ENCODE data around the gene NDST4.

The NDST4 gene

DNA sequence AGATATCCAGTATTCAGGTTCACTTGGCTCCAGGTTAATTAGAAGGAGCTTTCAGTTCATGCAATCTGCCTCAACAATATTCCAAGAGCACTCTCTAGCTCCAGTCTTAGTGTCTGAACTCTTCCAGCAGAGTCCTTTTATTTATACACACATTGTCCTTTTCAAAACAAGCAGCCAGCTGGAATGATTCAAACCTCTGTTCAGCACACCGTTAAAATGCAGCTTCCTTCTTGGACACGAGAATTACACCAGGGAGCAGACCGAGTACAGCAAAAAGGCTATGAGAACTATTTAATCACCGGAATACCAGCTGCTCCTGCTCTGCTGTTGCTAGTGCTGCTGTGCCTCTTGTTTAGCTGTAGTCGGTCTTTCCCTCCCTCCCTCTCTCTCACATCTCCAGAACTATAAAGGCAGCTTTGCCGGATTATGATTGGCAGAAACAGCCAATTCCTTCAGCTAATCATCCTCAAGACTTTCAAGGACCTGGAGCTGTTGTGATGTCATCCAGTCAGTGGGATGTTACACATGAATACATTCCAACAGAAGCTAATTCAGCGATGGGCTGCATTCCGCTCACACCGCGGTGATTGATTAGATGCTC, at the start of gene NDST4:
NDST4 (minus strand) TSS at position 115 of the 601 bp plus-strand sequence. CDS start 36,584 bp downstream, outside the sequence.
- Histone ChIP-seq H3K9ac (ENCODE audit: insufficient read length, low read depth) (no peak within 1 kb of the TSS), H3K27me3 (ENCODE audit: insufficient read depth, insufficient read length) (no peaks in the 10 kb centered on the region), H3K4me1 (ENCODE audit: insufficient read depth, insufficient read length) (no peaks in the 10 kb centered on the region), H3K9me3 (ENCODE audit: insufficient read depth, low read length) (no peaks in the 10 kb centered on the region), H3K4me3 (ENCODE audit: insufficient read length, low read depth) (no peak within 1 kb of the TSS), H3K36me3 (ENCODE audit: insufficient read depth, insufficient read length, low read length) (no peaks in the 10 kb centered on the region)
- no peak for DNase-seq (ENCODE audit: low read depth, low spot score)
- TF ChIP-seq ZNF274 (IDR thresholded peaks at IDR 0.05; ENCODE audit: low read depth, low read length), result no peak
- no peak for TF ChIP-seq YY1 (IDR thresholded peaks at IDR 0.05; ENCODE audit: insufficient read depth, insufficient read length)
- TF ChIP-seq SUZ12 (IDR thresholded peaks at IDR 0.05; ENCODE audit: extremely low read depth, insufficient read depth, insufficient read length), result no peak

- H3K36me3 ChIP-seq (ENCODE audit: insufficient read depth, insufficient read length, low read length), result no peaks in the 10 kb centered on the region
- no peak overlapping the region for H3K4me3 ChIP-seq (ENCODE audit: insufficient read length, low read depth)
- no peak for TF ChIP-seq YY1 (IDR thresholded peaks at IDR 0.05; ENCODE audit: insufficient read depth, insufficient read length)
- no peak for TF ChIP-seq ZNF274 (IDR thresholded peaks at IDR 0.05; ENCODE audit: low read depth, low read length)
- no peak for TF ChIP-seq SUZ12 (IDR thresholded peaks at IDR 0.05; ENCODE audit: extremely low read depth, insufficient read depth, insufficient read length)
- H3K27me3 ChIP-seq (ENCODE audit: insufficient read depth, insufficient read length), result no peaks in the 10 kb centered on the region
- no peaks in the 10 kb centered on the region for H3K4me1 ChIP-seq (ENCODE audit: insufficient read depth, insufficient read length)
- no peak overlapping the region for H3K9ac ChIP-seq (ENCODE audit: insufficient read length, low read depth)
- no peak for DNase-seq (ENCODE audit: low read depth, low spot score)
- no peaks in the 10 kb centered on the region for H3K9me3 ChIP-seq (ENCODE audit: insufficient read depth, low read length)
These were observed 45.7 kb upstream of the NDST4 start for GRCh38 chr4:115159141-115159540.

DNA sequence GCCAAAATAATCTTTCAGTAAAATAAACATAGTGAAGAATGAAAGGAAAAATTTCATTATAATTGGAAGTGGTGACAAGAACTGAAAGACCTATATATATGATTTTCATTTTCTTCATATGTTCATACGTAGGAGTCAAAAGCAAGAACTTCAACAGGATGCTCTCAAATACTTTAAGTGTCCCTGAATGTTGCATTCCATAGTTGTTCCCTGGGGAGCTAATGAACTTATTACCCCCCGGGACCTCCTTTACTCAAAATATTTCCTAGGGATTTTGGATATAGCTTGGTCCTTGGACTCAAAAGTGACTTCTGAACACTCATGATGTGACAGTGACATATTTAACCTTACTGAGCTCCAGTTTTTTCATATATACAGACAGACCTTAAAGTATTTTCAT, 44.9 kb upstream of the NDST4 start:
- no peaks in the 10 kb centered on the region for H3K27me3 ChIP-seq (ENCODE audit: insufficient read depth, insufficient read length)
- no peak overlapping the region for H3K9ac ChIP-seq (ENCODE audit: insufficient read length, low read depth)
- H3K36me3 ChIP-seq (ENCODE audit: insufficient read depth, insufficient read length, low read length), result no peaks in the 10 kb centered on the region
- TF ChIP-seq SUZ12 (IDR thresholded peaks at IDR 0.05; ENCODE audit: extremely low read depth, insufficient read depth, insufficient read length), result no peak
- no peak for TF ChIP-seq ZNF274 (IDR thresholded peaks at IDR 0.05; ENCODE audit: low read depth, low read length)
- no peak for TF ChIP-seq YY1 (IDR thresholded peaks at IDR 0.05; ENCODE audit: insufficient read depth, insufficient read length)
- H3K4me1 ChIP-seq (ENCODE audit: insufficient read depth, insufficient read length), result no peaks in the 10 kb centered on the region
- DNase-seq (ENCODE audit: low read depth, low spot score), result no peak
- no peaks in the 10 kb centered on the region for H3K9me3 ChIP-seq (ENCODE audit: insufficient read depth, low read length)
- H3K4me3 ChIP-seq (ENCODE audit: insufficient read length, low read depth), result no peak overlapping the region

GRCh38 chr4:115154826-115155225, 41.4 kb upstream of the NDST4 start:
- no peak overlapping the region for H3K4me3 ChIP-seq (ENCODE audit: insufficient read length, low read depth)
- H3K4me1 ChIP-seq (ENCODE audit: insufficient read depth, insufficient read length), result no peaks in the 10 kb centered on the region
- no peaks in the 10 kb centered on the region for H3K9me3 ChIP-seq (ENCODE audit: insufficient read depth, low read length)
- no peaks in the 10 kb centered on the region for H3K27me3 ChIP-seq (ENCODE audit: insufficient read depth, insufficient read length)
- TF ChIP-seq ZNF274 (IDR thresholded peaks at IDR 0.05; ENCODE audit: low read depth, low read length), result no peak
- no peak for TF ChIP-seq YY1 (IDR thresholded peaks at IDR 0.05; ENCODE audit: insufficient read depth, insufficient read length)
- no peak for TF ChIP-seq SUZ12 (IDR thresholded peaks at IDR 0.05; ENCODE audit: extremely low read depth, insufficient read depth, insufficient read length)
- no peak overlapping the region for H3K9ac ChIP-seq (ENCODE audit: insufficient read length, low read depth)
- no peaks in the 10 kb centered on the region for H3K36me3 ChIP-seq (ENCODE audit: insufficient read depth, insufficient read length, low read length)
- DNase-seq (ENCODE audit: low read depth, low spot score), result peak; percentile 2

DNA sequence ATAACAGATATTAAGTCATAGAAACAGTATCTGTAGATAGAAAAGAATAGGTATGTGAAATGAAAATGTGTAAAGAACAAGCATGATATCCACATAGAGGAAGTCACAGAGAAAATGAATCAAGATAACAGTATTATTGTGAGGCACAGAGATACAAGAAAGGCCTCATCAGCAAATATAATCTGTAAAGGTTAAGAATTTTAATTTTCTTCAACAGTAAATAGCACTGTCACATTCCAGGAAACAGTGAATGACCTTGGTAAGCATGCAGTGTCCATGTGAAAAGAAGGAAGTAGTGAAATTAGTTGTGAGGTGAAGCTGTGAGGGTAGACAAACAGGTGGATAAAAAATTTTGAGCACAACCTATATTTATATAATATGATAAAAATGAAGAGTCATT, 39.5 kb upstream of the NDST4 start:
- Histone ChIP-seq H3K9ac (ENCODE audit: insufficient read length, low read depth) (no peak overlapping the region), H3K4me3 (ENCODE audit: insufficient read length, low read depth) (no peak overlapping the region), H3K4me1 (ENCODE audit: insufficient read depth, insufficient read length) (no peaks in the 10 kb centered on the region), H3K9me3 (ENCODE audit: insufficient read depth, low read length) (no peaks in the 10 kb centered on the region), H3K36me3 (ENCODE audit: insufficient read depth, insufficient read length, low read length) (no peaks in the 10 kb centered on the region), H3K27me3 (ENCODE audit: insufficient read depth, insufficient read length) (no peaks in the 10 kb centered on the region)
- TF ChIP-seq SUZ12 (IDR thresholded peaks at IDR 0.05; ENCODE audit: extremely low read depth, insufficient read depth, insufficient read length) (no peak), ZNF274 (IDR thresholded peaks at IDR 0.05; ENCODE audit: low read depth, low read length) (no peak), YY1 (IDR thresholded peaks at IDR 0.05; ENCODE audit: insufficient read depth, insufficient read length) (no peak)
- DNase-seq (ENCODE audit: low read depth, low spot score), result no peak

DNA sequence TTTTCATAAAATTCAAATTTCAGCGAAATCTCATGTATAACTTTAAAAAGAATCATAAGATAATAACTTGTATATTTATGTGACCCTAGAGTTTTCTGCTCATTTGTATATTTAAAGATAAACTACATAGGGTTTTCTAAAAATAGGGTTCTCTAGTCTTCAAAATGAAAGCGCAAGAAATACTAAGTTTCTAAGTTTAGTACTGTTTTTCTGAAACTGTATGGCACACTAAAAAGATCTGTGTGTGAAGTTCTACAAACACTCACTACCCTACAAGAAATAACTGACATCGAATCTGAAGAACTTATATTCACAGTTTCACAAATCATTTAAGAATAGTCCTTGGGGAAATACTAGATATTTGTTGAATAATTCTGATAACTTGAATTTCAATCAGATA, 38.7 kb upstream of the NDST4 start:
- Histone ChIP-seq H3K4me3 (ENCODE audit: insufficient read length, low read depth) (no peak overlapping the region), H3K4me1 (ENCODE audit: insufficient read depth, insufficient read length) (no peaks in the 10 kb centered on the region), H3K9me3 (ENCODE audit: insufficient read depth, low read length) (no peaks in the 10 kb centered on the region), H3K9ac (ENCODE audit: insufficient read length, low read depth) (no peak overlapping the region), H3K36me3 (ENCODE audit: insufficient read depth, insufficient read length, low read length) (no peaks in the 10 kb centered on the region), H3K27me3 (ENCODE audit: insufficient read depth, insufficient read length) (no peaks in the 10 kb centered on the region)
- no peak for TF ChIP-seq ZNF274 (IDR thresholded peaks at IDR 0.05; ENCODE audit: low read depth, low read length)
- no peak for TF ChIP-seq YY1 (IDR thresholded peaks at IDR 0.05; ENCODE audit: insufficient read depth, insufficient read length)
- no peak for TF ChIP-seq SUZ12 (IDR thresholded peaks at IDR 0.05; ENCODE audit: extremely low read depth, insufficient read depth, insufficient read length)
- DNase-seq (ENCODE audit: low read depth, low spot score), result no peak

- H3K36me3 ChIP-seq (ENCODE audit: insufficient read depth, insufficient read length, low read length), result no peaks in the 10 kb centered on the region
- TF ChIP-seq SUZ12 (IDR thresholded peaks at IDR 0.05; ENCODE audit: extremely low read depth, insufficient read depth, insufficient read length) (no peak), ZNF274 (IDR thresholded peaks at IDR 0.05; ENCODE audit: low read depth, low read length) (no peak), YY1 (IDR thresholded peaks at IDR 0.05; ENCODE audit: insufficient read depth, insufficient read length) (no peak)
- H3K4me1 ChIP-seq (ENCODE audit: insufficient read depth, insufficient read length), result no peaks in the 10 kb centered on the region
- no peaks in the 10 kb centered on the region for H3K27me3 ChIP-seq (ENCODE audit: insufficient read depth, insufficient read length)
- no peak overlapping the region for H3K9ac ChIP-seq (ENCODE audit: insufficient read length, low read depth)
- H3K9me3 ChIP-seq (ENCODE audit: insufficient read depth, low read length), result no peaks in the 10 kb centered on the region
- no peak overlapping the region for H3K4me3 ChIP-seq (ENCODE audit: insufficient read length, low read depth)
- no peak for DNase-seq (ENCODE audit: low read depth, low spot score)
These were observed 35.7 kb upstream of the NDST4 start for GRCh38 chr4:115149106-115149505.
